ENCODE results near the gene DIS3L2. TPM values are rescaled to one million over a fixed set of nuclear protein-coding genes. Genes with fewer than 3 reads are reported as not detected.

DIS3L2 gene
- total and polyA plus RNA-seq, 12 donors = 20.0 to 54.7 (median 30.5) TPM

- TF ChIP-seq CTCF (IDR thresholded peaks at IDR 0.05) = no peak
- TF ChIP-seq POLR2A (IDR thresholded peaks at IDR 0.05) = no peak
- H3K9me3 ChIP-seq (replicated peaks in 1 of 3) = no peaks in the 10 kb centered on the region
- no peak overlapping the region for H3K27ac ChIP-seq
- H3K4me1 ChIP-seq (replicated peaks in 1 of 2) = peaks cover 13 to 21% of the 10 kb centered on the region in 2 donors
- no peaks in the 10 kb centered on the region for H3K36me3 ChIP-seq (replicated peaks in 1 of 2)
- DNase-seq = no peak
- no peak overlapping the region for H3K4me3 ChIP-seq
- H3K27me3 ChIP-seq = peaks cover 39% of the 10 kb centered on the region
- intact Hi-C loops (cut with DNase I) = no loop called here
- WGBS, 4 donors = 77 to 86% (median 83%) methylated on average over 9 to 15 of the region's 15 CpGs
Measured at GRCh38 chr2:231922311-231923009, 39.1 kb upstream of the DIS3L2 start.

- DNase-seq = no peak
- Histone ChIP-seq H3K9me3 (replicated peaks in 1 of 3) (no peaks in the 10 kb centered on the region), H3K27ac (no peak overlapping the region), H3K36me3 (replicated peaks in 1 of 2) (no peaks in the 10 kb centered on the region), H3K4me1 (replicated peaks in 1 of 2) (peaks cover 13 to 21% of the 10 kb centered on the region in 2 donors), H3K4me3 (no peak overlapping the region), H3K27me3 (peaks cover 41% of the 10 kb centered on the region)
- WGBS, 4 donors = 71 to 95% (median 86%) methylated on average over 3 of the region's 3 CpGs
- TF ChIP-seq POLR2A (IDR thresholded peaks at IDR 0.05) (no peak), CTCF (IDR thresholded peaks at IDR 0.05) (no peak)
- intact Hi-C loops (cut with DNase I) = no loop called here
Measured at GRCh38 chr2:231923010-231923344, 38.5 kb upstream of the DIS3L2 start.

GRCh38 chr2:231923951-231924888 lies 37.3 kb upstream of the DIS3L2 start:
- peaks cover 13 to 21% of the 10 kb centered on the region in 2 donors for H3K4me1 ChIP-seq (replicated peaks in 1 of 2)
- no peak overlapping the region for H3K4me3 ChIP-seq
- H3K27me3 ChIP-seq = peaks cover 44% of the 10 kb centered on the region
- no peaks in the 10 kb centered on the region for H3K36me3 ChIP-seq (replicated peaks in 1 of 2)
- DNase-seq = no peak
- 77 to 85% (median 81%) methylated on average over 18 to 24 of the region's 24 CpGs for WGBS, 4 donors
- H3K9me3 ChIP-seq (replicated peaks in 1 of 3) = no peaks in the 10 kb centered on the region
- no peak for TF ChIP-seq POLR2A (IDR thresholded peaks at IDR 0.05)
- no peak for TF ChIP-seq CTCF (IDR thresholded peaks at IDR 0.05)
- no peak overlapping the region for H3K27ac ChIP-seq
- intact Hi-C loops (cut with DNase I) = no loop called here

- intact Hi-C loops (cut with DNase I) = loop anchor here (5.0 kb wide), 3 partner anchors 217 to 402 kb away; no protein-coding TSS in a partner anchor
- no peak for DNase-seq
Measured at GRCh38 chr2:231924889-231925275, 36.6 kb upstream of the DIS3L2 start.

More at GRCh38 chr2:231924889-231925275, 36.6 kb upstream of the DIS3L2 start:
- TF ChIP-seq POLR2A (IDR thresholded peaks at IDR 0.05) (no peak), CTCF (IDR thresholded peaks at IDR 0.05) (no peak)
- Histone ChIP-seq H3K4me3 (peak overlapping the region in 1 of 4 donors; percentile 35), H3K27ac (no peak overlapping the region), H3K4me1 (replicated peaks in 1 of 2) (peaks cover 13 to 21% of the 10 kb centered on the region in 2 donors), H3K27me3 (peaks cover 44% of the 10 kb centered on the region), H3K36me3 (replicated peaks in 1 of 2) (no peaks in the 10 kb centered on the region), H3K9me3 (replicated peaks in 1 of 3) (no peaks in the 10 kb centered on the region)
- 33 to 39% (median 38%) methylated on average over 7 to 8 of the region's 8 CpGs for WGBS, 4 donors
